HCT116 (cell line): ENCODE data around the gene SFXN1. TPM values are rescaled to one million over a fixed set of nuclear protein-coding genes. Genes with fewer than 3 reads are reported as not detected.

Source experiments
- ATAC-seq: fragments of 200-7000 bp; cut with Tn5 transposase; 2 replicates; pipeline ENCODE4 v1.9.1; 2020; ENCODE audit warnings: mild to moderate bottlenecking, moderate library complexity
- BruUV-seq: library from RNA; stranded (reverse); fragments of 400-500 nt; replicated peaks from 2 replicates; lab custom pipeline; 2021; lab: Mats Ljungman, UMichigan
- CTCF ChIA-PET: fragments of 300-600 bp; sonication (Branson Sonifier 250); formaldehyde crosslinking; loops from one replicate; lab custom pipeline; 2021; ENCODE audit warnings: antibody characterized with exemption; lab: Charles Lee
- POLR2A ChIA-PET: fragments of 300-600, 350-600 bp; sonication (Branson Sonifier 250); formaldehyde crosslinking; loops from one replicate; lab custom pipeline; 2021; ENCODE audit warnings: antibody characterized with exemption; lab: Charles Lee
- RAD21 ChIA-PET, 2 experiments: fragments of 300-600 bp; sonication (Branson Sonifier 250); formaldehyde crosslinking; loops; one replicate each; lab custom pipeline; 2023; ENCODE audit warnings: low total read pairs in 2 of 2; ENCODE audit not compliant: uncharacterized antibody in 2 of 2, unreplicated experiment in 2 of 2, low non-redundant PET in 1 of 2; lab: Charles Lee
- DNase-seq: peaks from one replicate; pipeline ENCODE4 v3.0.0-alpha.2; 2010; ENCODE audit warnings: low read depth, low spot score
- H2AFZ ChIP-seq: fragments of 200-600 bp; shearing (Covaris generic), sonication (generic); 2 replicates; pipeline ENCODE4 v1.6.1; 2017; ENCODE audit warnings: low read depth, mixed run types, mixed read lengths, antibody characterized with exemption, low read length; ENCODE audit not compliant: poor library complexity, severe bottlenecking
- H3K27ac ChIP-seq: 2 replicates; pipeline ENCODE4 v1.5.1; 2012; ENCODE audit warnings: low read depth, low read length
- H3K27me3 ChIP-seq: fragments of 200-600 bp; sonication (generic); 2 replicates; pipeline ENCODE4 v1.6.1; 2016; ENCODE audit warnings: mixed run types, low read length, mixed read lengths; ENCODE audit not compliant: insufficient read depth
- H3K36me3 ChIP-seq, 2 experiments: fragments of 200-500 bp in 1 of 2; fragments of 200-600 bp in 1 of 2; sonication (Bioruptor generic) in 1 of 2; sonication (generic) in 1 of 2; 2 replicates each; pipeline versions ENCODE4 v1.5.1 to v1.6.1; 2014 to 2016; ENCODE audit warnings: low read length in 2 of 2, inconsistent platforms in 1 of 2, mixed read lengths in 1 of 2, mixed run types in 1 of 2; ENCODE audit not compliant: insufficient read depth in 2 of 2, control insufficient read depth in 1 of 2
- H3K4me1 ChIP-seq, 2 experiments: fragments of 200-600 bp in 1 of 2; sonication (generic) in 1 of 2; 2 replicates each; pipeline versions ENCODE4 v1.5.1 to v1.6.1; 2012 to 2017; ENCODE audit warnings: low read length in 2 of 2, inconsistent platforms in 1 of 2, mild to moderate bottlenecking in 1 of 2, mixed read lengths in 1 of 2, mixed run types in 1 of 2, moderate library complexity in 1 of 2; ENCODE audit not compliant: insufficient read depth in 2 of 2, control insufficient read depth in 1 of 2
- H3K4me2 ChIP-seq: fragments of 200-600 bp; sonication (generic); 2 replicates; pipeline ENCODE4 v1.6.1; 2017; ENCODE audit warnings: mixed run types, low read length, mixed read lengths
- H3K4me3 ChIP-seq, 2 experiments: fragments of 200-600 bp in 1 of 2; sonication (generic) in 1 of 2; replicated peaks in 1 of 2; 2 replicates each; pipeline ENCODE4 v1.5.1; 2011 to 2016; ENCODE audit warnings: low read length in 2 of 2, control low read depth in 1 of 2, low read depth in 1 of 2, mild to moderate bottlenecking in 1 of 2, mixed read lengths in 1 of 2, mixed run types in 1 of 2
- H3K79me2 ChIP-seq: fragments of 200-600 bp; sonication (generic); 2 replicates; pipeline ENCODE4 v1.6.1; 2017; ENCODE audit warnings: mild to moderate bottlenecking, mixed run types, low read length, moderate library complexity, mixed read lengths; ENCODE audit not compliant: insufficient read depth
- H3K9ac ChIP-seq: fragments of 200-600 bp; sonication (generic); 2 replicates; pipeline ENCODE4 v1.6.1; 2016; ENCODE audit warnings: low read length, mixed read lengths
- H3K9me2 ChIP-seq: fragments of 200-600 bp; sonication (generic), shearing (Covaris generic); 2 replicates; pipeline ENCODE4 v1.6.1; 2017; ENCODE audit warnings: mixed run types, mild to moderate bottlenecking, moderate library complexity; ENCODE audit not compliant: insufficient read depth
- H3K9me3 ChIP-seq, 2 experiments: fragments of 200-500 bp in 1 of 2; fragments of 200-600 bp in 1 of 2; sonication (Bioruptor generic) in 1 of 2; sonication (generic) in 1 of 2; 2 replicates each; pipeline ENCODE4 v1.6.1; 2014 to 2017; ENCODE audit warnings: low read length in 2 of 2, mixed read lengths in 2 of 2, inconsistent platforms in 1 of 2, low read depth in 1 of 2, mild to moderate bottlenecking in 1 of 2, mixed run types in 1 of 2, moderate library complexity in 1 of 2; ENCODE audit not compliant: control insufficient read depth in 1 of 2, insufficient read depth in 1 of 2
- H4K20me1 ChIP-seq: fragments of 200-600 bp; sonication (generic), shearing (Covaris generic); 2 replicates; pipeline ENCODE4 v1.6.1; 2017; ENCODE audit warnings: mixed run types, mild to moderate bottlenecking, moderate library complexity; ENCODE audit not compliant: insufficient read depth
- ATF3 ChIP-seq: IDR thresholded peaks from 2 replicates; pipeline ENCODE4 v1.6.1; 2012
- EGR1 ChIP-seq: IDR thresholded peaks from 2 replicates; pipeline ENCODE4 v1.6.1; 2012; ENCODE audit warnings: low read depth
- FOSL1 ChIP-seq: IDR thresholded peaks from 2 replicates; pipeline ENCODE4 v1.6.1; 2012; ENCODE audit warnings: low read depth
- REST ChIP-seq: IDR thresholded peaks from 2 replicates; pipeline ENCODE4 v1.6.1; 2012; ENCODE audit warnings: low read depth
- SP1 ChIP-seq: IDR thresholded peaks from 2 replicates; pipeline ENCODE4 v1.6.1; 2012; ENCODE audit warnings: low read depth
- ZNF274 ChIP-seq: fragments of 200-500 bp; sonication (Bioruptor generic); IDR thresholded peaks from 2 replicates; pipeline ENCODE4 v1.6.1; 2014; ENCODE audit warnings: mild to moderate bottlenecking, low read depth, low read length, inconsistent platforms
- intact Hi-C: fragments of 100-400 bp; cut with micrococcal nuclease; formaldehyde crosslinking; loops from 2 replicates; pipeline ENCODE4 v1.10.0; 2022
- total RNA-seq: library from RNA; stranded (reverse); gene quantifications from one replicate; pipeline ENCODE4 v1.2.1, GENCODE V29; 2021; ENCODE audit not compliant: unreplicated experiment

Gene SFXN1
- total RNA-seq, 1 experiment from 2014 or later: 145 TPM

GRCh38 chr5:175576591-175576990 is 98.2 kb downstream of the SFXN1 start:
- Histone ChIP-seq H3K4me2 (no peak overlapping the region), H3K9me2 (no peaks in the 10 kb centered on the region), H3K79me2 (no peaks in the 10 kb centered on the region), H3K27ac (no peak overlapping the region), H3K4me1 (peaks cover 0 to 8% of the 10 kb centered on the region in 2 experiments; a peak in 1 of 4 replicates), H4K20me1 (no peaks in the 10 kb centered on the region), H3K9ac (no peak overlapping the region), H3K27me3 (no peaks in the 10 kb centered on the region), H3K4me3 (no peak overlapping the region), H3K36me3 (no peaks in the 10 kb centered on the region), H2AFZ (no peak overlapping the region), H3K9me3 (no peaks in the 10 kb centered on the region; a peak in 2 of 4 replicates)
- DNase-seq (no peak), ATAC-seq (no peak)
- intact Hi-C loops: no loop called here
- ChIA-PET RAD21 (no interaction called here), POLR2A (no interaction called here), CTCF (no interaction called here)
- TF ChIP-seq REST (no peak), EGR1 (no peak), SP1 (no peak), FOSL1 (no peak), ZNF274 (no peak), ATF3 (no peak)
- BruUV-seq: no TSS peak

Other genes with a start within 250 kb of the SFXN1 start
- 0.54 TPM for gene DRD1, start 34.4 kb upstream of the SFXN1 start, total RNA-seq
- gene HRH2, start 179.5 kb downstream of the SFXN1 start, total RNA-seq: 0.12 TPM